HEK293 (cell line): ENCODE measurements around the gene STARD10.

Source experiments
- CTCF ChIP-seq: fragments of 450-650 bp; formaldehyde crosslinking; IDR thresholded peaks from 2 replicates; pipeline ENCODE4 v1.5.1; 2016; ENCODE audit warnings: missing biosample characterization, missing genetic modification characterization
- SALL2 ChIP-seq: fragments of 450-650 bp; formaldehyde crosslinking; IDR thresholded peaks from 2 replicates; pipeline ENCODE4 v1.5.0; 2017; ENCODE audit warnings: missing biosample characterization, mild to moderate bottlenecking, missing genetic modification characterization, borderline replicate concordance

GRCh38 chr11:72784662-72785061 is 9.2 kb downstream of the STARD10 start:
- TF ChIP-seq CTCF (tag by site-specific recombination): no peak
- TF ChIP-seq SALL2 (tag by site-specific recombination): no peak
